A673 (cell line): Measurements from ENCODE around the gene CALR.

Experiments used
- EZH2 ChIP-seq: fragments of 200-600 bp; sonication (generic); IDR thresholded peaks from 2 replicates; pipeline ENCODE4 v1.6.1; 2017; ENCODE audit warnings: borderline replicate concordance, low read depth, mild to moderate bottlenecking, mixed read lengths, antibody characterized with exemption, low read length; ENCODE audit not compliant: poor library complexity, severe bottlenecking
- TF ChIP-seq, protein P1 (sequence below): fragments of 300-800, 200-600 bp; sonication (generic); conservative IDR thresholded peaks from 2 replicates; pipeline ENCODE4 v1.5.1; 2017; ENCODE audit warnings: low read depth, mild to moderate bottlenecking, antibody characterized with exemption, low read length, moderate library complexity, mixed read lengths

DNA sequence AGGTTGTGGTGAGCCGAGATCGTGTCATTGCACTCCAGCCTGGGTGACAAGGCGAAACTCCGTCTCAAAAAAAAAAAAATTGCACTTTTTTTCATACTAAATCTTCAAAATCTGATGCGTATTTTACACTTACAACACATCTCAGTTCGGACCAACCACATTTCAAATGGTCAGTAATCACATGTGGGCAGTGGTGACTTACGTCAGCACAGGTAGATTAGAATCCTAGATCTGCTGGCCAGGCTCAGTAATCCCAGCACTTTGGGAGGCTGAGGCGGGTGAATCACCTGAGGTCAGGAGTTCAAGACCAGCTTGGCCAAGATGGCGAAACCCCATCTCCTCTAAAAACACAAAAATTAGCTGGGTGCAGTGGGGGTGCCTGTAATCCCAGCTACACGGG lies 3.3 kb upstream of the CALR start:
- no peak for TF ChIP-seq EZH2
- TF ChIP-seq, protein P1, sequence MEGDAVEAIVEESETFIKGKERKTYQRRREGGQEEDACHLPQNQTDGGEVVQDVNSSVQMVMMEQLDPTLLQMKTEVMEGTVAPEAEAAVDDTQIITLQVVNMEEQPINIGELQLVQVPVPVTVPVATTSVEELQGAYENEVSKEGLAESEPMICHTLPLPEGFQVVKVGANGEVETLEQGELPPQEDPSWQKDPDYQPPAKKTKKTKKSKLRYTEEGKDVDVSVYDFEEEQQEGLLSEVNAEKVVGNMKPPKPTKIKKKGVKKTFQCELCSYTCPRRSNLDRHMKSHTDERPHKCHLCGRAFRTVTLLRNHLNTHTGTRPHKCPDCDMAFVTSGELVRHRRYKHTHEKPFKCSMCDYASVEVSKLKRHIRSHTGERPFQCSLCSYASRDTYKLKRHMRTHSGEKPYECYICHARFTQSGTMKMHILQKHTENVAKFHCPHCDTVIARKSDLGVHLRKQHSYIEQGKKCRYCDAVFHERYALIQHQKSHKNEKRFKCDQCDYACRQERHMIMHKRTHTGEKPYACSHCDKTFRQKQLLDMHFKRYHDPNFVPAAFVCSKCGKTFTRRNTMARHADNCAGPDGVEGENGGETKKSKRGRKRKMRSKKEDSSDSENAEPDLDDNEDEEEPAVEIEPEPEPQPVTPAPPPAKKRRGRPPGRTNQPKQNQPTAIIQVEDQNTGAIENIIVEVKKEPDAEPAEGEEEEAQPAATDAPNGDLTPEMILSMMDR = no peak
